GM12891 (cell line): ENCODE data around the gene DUS3L.

Experiments
- POLR2A ChIP-seq: IDR thresholded peaks from 2 replicates; pipeline ENCODE4 v1.6.1; 2011; ENCODE audit warnings: low read depth, low read length, control low read depth
- POLR2AphosphoS5 ChIP-seq: IDR thresholded peaks from 2 replicates; pipeline ENCODE4 v1.6.1; 2011; ENCODE audit warnings: low read depth, low read length, control low read depth
- POU2F2 ChIP-seq: IDR thresholded peaks from 2 replicates; pipeline ENCODE4 v1.6.1; 2011; ENCODE audit warnings: low read depth, mild to moderate bottlenecking, control low read depth, low read length, moderate library complexity
- SPI1 ChIP-seq: IDR thresholded peaks from 2 replicates; pipeline ENCODE4 v1.6.1; 2011; ENCODE audit warnings: low read depth, low read length, control low read depth
- TAF1 ChIP-seq: IDR thresholded peaks from 2 replicates; pipeline ENCODE4 v1.6.1; 2011; ENCODE audit warnings: low read depth, low read length, control low read depth

DNA sequence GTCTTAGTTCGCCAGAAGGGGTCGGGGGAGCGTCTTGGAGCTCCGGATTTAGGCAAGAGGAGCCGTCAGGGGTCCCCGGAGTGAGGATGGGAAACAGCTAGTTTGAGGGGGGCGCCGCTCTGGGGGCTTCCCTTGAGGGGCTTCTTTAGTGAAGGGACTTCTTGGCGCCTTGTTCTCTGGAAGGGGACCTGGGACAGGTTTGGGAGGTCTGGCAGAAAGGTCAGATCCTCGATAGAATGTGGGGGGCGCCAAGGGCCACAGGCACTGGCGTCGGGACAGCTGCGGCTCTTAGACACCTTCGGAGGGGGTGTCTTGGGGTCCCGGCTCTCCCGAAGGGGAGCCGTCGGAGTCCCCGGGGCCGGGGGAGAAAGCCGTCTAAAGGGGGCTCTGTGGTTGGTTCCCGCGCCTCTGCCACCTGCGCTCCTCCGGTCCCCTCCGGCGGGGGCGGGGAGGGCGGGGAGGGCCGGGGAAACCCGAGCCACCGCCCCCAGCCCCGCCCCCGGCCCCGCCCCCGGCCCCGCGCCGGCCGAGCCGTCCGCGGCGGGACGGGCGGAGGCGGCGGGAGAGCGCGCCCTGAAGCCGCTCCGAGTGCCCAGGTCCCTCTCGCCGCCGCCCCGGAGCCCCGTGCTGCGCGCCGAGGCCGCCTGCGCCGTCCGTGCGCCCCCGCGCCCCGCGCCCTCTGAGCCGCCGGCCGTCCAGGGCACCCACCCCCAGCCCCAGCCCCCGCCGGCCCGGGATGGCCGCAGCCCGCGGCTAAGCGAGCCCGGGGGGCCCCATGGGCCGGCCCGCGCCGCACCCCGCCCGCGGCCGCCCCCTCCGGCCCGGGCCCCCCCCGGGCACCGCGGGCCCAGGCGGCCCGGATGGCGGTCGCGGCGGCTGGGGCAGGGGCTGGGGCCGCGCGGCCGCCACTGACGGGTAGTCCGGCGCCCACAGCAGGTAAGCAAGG lies 13.8 kb upstream of the DUS3L start, which contains the start of gene NRTN:
- no peak for TF ChIP-seq POLR2AphosphoS5
- no peak for TF ChIP-seq POLR2A
- no peak for TF ChIP-seq TAF1
- TF ChIP-seq SPI1 = no peak
- no peak for TF ChIP-seq POU2F2
